ENCODE measurements around the gene ATXN10.

ATXN10 gene

DNA sequence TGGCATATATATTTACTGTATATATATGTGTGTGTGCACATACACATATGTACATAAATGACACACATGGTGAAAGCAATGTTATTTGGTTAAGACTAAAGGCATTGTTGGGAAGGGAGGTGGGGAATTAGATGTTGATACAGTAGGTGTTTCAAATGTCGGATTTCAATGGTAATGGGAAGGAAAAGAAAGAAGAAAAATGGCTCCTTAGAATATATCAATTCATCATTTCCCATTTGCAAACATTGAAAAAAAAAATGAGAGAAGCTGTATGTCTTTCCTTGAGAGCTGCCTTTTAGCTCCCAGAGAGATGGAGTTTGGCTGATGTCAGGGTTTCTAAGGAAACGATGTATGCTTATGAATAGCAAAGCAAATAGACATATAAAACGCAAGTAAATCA, 33.4 kb upstream of the ATXN10 start:
- FAIRE-seq (no peak), DNase-seq (ENCODE audit: insufficient read length, low spot score) (no peak)
- TF ChIP-seq, protein P1, sequence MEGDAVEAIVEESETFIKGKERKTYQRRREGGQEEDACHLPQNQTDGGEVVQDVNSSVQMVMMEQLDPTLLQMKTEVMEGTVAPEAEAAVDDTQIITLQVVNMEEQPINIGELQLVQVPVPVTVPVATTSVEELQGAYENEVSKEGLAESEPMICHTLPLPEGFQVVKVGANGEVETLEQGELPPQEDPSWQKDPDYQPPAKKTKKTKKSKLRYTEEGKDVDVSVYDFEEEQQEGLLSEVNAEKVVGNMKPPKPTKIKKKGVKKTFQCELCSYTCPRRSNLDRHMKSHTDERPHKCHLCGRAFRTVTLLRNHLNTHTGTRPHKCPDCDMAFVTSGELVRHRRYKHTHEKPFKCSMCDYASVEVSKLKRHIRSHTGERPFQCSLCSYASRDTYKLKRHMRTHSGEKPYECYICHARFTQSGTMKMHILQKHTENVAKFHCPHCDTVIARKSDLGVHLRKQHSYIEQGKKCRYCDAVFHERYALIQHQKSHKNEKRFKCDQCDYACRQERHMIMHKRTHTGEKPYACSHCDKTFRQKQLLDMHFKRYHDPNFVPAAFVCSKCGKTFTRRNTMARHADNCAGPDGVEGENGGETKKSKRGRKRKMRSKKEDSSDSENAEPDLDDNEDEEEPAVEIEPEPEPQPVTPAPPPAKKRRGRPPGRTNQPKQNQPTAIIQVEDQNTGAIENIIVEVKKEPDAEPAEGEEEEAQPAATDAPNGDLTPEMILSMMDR (IDR thresholded peaks at IDR 0.05; ENCODE audit: insufficient read depth, missing control alignments): no peak

DNA sequence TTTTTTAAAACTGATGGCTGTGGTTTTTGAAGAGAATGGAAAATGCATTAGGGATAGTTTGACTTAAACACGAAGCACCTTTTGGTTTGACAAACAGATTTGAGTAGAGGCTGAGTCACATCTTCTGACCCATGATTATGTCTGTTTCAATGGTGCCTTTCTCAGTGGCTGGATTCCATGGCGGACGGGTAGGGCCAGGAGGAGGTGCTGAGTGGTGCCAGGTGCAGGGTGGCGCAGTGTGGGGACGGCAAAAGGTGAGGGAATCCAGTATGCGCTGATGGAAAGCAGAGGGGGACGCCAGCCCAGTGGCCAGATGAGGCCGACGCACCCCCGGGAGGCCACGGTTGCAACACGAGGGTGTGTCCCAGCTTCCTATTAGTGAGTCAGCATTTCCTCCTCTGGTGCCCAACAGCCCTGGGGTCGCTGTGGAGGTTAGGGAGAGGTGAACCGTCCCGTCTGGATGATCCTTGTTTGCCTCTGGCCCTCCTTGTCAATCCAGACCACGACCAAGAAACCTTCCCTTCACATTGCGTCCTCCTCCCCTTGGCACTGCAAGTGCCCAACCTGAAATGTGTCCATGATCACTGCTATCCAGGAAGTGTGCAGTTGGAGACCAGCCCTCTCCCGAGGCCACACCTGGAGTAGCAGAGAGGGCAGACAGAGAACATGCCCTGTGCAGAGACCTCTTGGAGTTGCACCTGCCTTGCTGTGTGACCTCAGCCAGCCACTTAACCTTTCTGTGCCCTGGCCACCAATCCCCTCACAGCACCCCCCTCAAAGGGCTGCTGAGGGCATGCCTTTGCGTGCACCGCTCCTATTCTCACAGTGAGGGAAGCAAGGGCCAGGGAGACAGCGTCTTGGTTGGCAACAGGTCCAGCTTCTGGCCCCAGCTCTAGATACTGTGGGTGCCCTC, 32.5 kb upstream of the ATXN10 start:
- FAIRE-seq (no peak), DNase-seq (ENCODE audit: insufficient read length, low spot score) (no peak)
- TF ChIP-seq, protein P1 (IDR thresholded peaks at IDR 0.05; ENCODE audit: insufficient read depth, missing control alignments): no peak

DNA sequence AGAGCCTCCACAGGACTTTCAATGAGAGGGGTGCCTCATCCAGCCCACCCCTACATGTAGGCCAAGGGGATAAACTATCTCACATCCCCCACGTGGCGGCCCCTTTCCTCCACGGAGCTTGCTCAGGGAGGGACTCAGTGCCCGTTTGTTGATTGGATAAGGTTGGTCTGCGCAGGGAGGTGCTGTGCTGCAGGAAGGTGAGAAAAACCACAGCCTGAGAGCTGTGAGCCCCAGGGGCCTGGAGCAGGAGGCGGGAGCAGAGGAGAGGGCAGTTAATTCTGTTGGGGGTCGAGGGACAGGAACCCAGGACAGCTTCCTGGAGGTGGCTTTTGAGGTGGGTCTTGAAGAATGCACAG, 31.9 kb upstream of the ATXN10 start:
- DNase-seq (ENCODE audit: insufficient read length, low spot score) (no peak), FAIRE-seq (no peak)
- TF ChIP-seq, protein P1 (IDR thresholded peaks at IDR 0.05; ENCODE audit: insufficient read depth, missing control alignments): no peak

DNA sequence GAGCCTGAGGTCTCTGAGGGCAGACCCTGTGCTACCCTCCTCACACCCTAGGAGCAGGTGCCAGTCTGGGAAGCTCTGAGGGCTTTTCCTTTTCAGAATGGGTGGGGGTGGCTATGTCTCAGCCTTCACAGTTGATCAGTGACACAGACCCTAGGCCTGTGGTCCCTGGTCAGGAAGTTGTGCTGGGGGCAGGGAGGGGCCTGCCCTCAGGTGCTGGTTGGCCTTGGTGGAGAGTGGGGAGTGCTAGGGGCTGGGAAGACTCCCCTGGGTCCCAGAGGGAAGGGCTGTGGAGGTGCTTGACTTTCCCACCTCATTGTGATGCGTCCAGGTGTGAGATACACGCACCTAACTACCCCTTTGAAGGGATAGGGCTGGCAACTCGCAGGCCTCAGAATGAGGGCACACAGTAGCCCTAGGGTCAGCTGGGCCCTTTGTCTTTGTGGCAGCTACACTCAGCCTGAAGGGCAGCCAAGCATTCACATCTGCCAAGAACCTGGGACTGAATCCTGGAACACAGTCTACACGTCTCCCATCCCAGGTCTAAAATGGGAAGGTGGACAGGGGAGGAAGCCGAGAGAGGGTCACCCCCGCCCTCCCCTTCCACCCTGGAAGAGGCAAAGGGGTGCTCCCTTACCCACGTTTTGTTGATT, 31.2 kb upstream of the ATXN10 start:
- FAIRE-seq (no peak), DNase-seq (ENCODE audit: insufficient read length, low spot score) (no peak)
- TF ChIP-seq, protein P1 (IDR thresholded peaks at IDR 0.05; ENCODE audit: insufficient read depth, missing control alignments): no peak

DNA sequence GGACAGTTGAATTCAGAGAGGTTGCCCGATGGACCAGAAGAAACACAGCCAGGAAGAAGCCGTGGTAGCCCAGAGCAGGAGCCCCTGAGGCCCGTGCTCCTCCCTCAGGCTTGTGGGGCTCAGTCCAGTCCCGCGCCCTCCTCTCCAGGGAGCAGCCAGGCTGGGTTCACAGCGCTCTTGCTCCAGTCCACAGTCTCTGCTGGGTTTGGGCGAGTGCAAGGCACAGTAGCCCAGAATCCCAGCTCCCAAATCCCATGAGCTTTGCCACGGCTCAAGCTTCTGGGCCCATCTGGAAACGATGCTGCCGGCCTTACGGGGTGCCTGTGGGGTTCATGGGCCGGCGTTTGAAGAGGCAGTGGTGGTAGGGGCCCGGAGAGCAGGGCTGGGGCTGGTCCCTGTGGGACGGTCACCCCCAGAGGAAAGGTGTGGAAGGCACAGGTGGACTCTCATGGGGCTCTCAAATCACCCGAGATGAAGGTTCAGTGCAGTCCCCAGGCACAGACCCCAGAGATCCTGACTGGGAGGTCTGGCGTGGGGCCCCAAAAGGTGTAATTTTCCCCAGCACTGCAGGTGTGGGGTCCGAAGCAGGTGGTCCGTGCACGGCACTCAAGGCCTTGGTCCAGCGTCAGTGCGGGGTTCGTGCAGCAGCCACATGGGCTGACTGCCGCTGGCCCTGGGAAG, 30.6 kb upstream of the ATXN10 start:
- no peak for FAIRE-seq
- DNase-seq (ENCODE audit: insufficient read length, low spot score): no peak
- TF ChIP-seq, protein P1 (IDR thresholded peaks at IDR 0.05; ENCODE audit: insufficient read depth, missing control alignments): no peak

DNA sequence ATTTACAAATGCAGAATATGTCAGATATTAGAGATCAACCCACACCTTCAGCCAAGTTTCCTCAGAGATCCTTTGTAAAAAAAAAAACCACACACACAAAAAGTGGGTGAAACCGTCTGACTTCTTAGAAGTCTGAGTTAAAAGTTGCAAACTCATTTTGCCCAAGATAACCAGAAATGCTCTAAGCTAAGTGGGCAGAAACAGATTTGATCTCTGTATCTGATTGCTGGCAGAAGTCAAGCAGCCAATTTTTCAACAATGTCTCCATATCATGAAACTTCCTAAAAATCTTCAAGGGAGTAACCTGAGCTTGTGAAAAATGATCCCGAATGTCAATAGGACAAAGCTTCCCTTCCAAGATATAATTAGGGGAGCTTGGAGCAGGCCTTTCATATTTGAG, 28.6 kb upstream of the ATXN10 start:
- DNase-seq (ENCODE audit: insufficient read length, low spot score) (no peak), FAIRE-seq (no peak)
- TF ChIP-seq, protein P1 (IDR thresholded peaks at IDR 0.05; ENCODE audit: insufficient read depth, missing control alignments): no peak

All from D721Med (cell line).